Hippocampal formation (tissue), 2 donors: ENCODE results near the gene PCYT1B.
"Not testable (repeated sequence)": the region's sequence is repeated elsewhere in the genome, so short reads cannot be mapped to it uniquely, and the experiment has no call there.

Experiments
- DNase-seq, 2 donors: peaks; one replicate each; lab custom pipeline; 2025; lab: John Stamatoyannopoulos, UW

PCYT1B gene

GRCh38 chrX:24646006-24646405, 1.1 kb downstream of the PCYT1B start:
- no peak for DNase-seq

- DNase-seq: no peak
Observed at GRCh38 chrX:24643116-24643515, 4.0 kb downstream of the PCYT1B start.

DNA sequence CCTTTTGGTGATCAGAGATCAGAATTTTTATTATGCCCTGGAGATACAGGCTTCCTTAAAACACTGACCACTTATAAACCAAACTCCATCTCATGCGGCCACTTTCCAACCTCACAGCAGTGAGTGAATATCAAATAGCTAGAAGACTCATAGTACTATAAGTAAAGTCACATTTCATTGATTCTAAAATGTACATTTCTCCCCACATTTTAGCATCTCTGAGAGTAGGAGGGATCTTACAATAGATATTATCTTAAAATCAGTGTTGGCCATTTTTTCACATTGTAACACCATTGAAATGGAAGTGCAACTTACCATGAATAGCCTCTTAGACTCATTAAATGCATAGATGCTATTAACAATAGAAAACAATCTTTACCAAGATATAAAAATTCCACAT, 17.4 kb downstream of the PCYT1B start:
- no peak for DNase-seq

GRCh38 chrX:24619647-24620046, 27.5 kb downstream of the PCYT1B start:
- DNase-seq: peak in 1 of 2 donors; percentile 9

DNA sequence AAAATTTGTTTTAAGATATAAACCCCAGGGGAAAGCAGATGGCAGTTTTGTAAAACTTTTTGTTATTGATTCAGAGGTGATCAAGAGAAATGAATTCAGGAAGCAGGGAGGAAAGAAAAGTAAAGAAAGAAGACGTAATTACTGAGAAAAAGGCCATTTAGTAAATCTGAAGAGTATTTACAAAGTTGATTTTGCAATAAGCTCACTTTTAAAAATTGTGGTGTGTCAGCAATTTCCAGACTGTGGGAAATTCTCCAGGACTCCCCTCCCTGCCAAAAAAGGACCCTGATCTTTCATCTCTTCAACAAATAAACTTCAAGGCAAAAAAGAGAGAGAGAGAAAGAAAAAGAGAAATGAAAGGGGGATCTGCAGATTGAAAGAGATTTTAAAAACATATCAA, 36.6 kb downstream of the PCYT1B start:
- no peak for DNase-seq

GRCh38 chrX:24607616-24608015, 39.5 kb downstream of the PCYT1B start:
- no peak for DNase-seq

GRCh38 chrX:24605941-24606340, 41.2 kb downstream of the PCYT1B start:
- not testable (repeated sequence) for DNase-seq

DNA sequence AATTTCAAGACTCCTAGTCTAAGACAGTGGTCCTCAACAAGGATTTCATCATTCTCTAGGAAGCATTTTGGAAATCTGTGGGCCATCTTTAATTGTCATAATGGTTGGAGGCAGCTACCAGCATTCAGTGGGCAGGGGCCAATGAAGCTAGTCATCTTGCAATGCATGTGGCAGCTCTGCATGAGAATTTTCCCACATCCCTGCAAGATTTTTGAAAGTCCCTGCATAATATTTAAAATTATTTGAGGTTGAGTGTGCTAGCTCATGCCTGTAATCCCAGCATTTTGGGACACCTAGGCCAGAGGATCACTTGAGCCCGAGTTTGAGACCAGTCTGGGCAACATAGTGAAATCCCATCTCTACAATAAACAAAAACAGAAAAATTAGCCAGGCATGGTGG, 44.0 kb downstream of the PCYT1B start:
- DNase-seq: no peak

DNA sequence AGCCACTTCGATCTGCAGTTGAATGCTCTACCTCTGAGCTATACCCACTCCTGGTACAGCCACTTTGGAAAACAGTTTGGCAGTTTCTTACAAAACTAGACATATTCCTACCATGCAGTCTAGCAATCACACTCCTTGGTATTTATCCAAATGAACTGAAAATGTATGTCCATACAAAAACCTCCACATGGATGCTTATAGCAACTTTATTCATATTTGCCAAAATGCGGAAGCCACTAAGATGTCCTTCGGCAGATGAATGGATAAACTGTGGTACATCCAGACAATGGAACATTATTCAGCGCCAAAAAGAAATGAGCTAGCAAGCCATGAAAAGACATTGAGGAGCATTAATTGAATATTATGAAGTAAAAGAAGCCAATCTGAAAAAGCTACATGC, 45.3 kb downstream of the PCYT1B start:
- DNase-seq: no peak

DNA sequence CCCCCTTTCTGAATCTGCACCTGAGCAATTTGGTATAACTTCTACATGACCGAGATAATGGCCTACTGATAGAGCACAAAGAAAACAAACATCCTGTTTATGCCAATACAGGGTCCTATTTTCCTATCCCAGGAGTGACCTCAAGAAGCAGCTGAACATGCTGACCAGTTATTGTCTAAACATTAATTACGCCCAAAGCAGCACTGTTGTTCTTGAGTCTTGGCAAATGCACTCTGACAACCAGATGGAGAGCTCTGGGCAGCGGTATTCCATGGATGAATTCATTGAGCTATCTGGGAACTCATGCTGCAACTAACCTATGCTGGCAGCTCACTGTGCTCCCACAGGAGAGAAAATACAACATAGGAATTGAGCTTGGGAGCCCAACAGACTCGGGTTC, 52.6 kb downstream of the PCYT1B start:
- peak; percentile 9 to 35 for DNase-seq

- DNase-seq: no peak
Observed at GRCh38 chrX:24590111-24590510, 57.0 kb downstream of the PCYT1B start.

DNA sequence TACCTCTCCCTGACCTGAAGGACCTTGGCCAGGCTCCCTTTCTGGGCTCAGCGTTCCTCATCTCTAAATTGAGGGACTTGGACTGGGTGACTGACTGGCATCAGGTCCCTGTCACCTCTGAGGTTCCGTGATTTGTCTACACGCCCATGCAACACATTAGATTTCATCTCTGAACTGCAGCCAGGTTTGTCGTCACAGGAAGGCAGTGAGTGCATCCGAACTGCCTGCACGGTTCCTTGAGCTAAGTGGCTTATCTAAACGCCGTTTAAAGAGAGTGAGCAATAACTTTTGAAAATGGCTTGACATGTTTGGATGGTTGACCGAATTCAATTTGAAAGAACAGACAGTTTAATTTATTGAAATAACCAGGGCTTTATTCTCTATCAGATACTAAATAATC, 70.1 kb downstream of the PCYT1B start:
- no peak for DNase-seq

- DNase-seq: peak in 1 of 2 donors; percentile 29
Observed at GRCh38 chrX:24575496-24575895, 71.7 kb downstream of the PCYT1B start.

GRCh38 chrX:24574743-24575142, 72.4 kb downstream of the PCYT1B start:
- no peak for DNase-seq

GRCh38 chrX:24567169-24567568, 80.0 kb downstream of the PCYT1B start:
- no peak for DNase-seq

- no peak for DNase-seq
Observed at GRCh38 chrX:24566240-24566639, 80.9 kb downstream of the PCYT1B start.

GRCh38 chrX:24563291-24564010, 83.7 kb downstream of the PCYT1B start:
- DNase-seq: no peak

DNA sequence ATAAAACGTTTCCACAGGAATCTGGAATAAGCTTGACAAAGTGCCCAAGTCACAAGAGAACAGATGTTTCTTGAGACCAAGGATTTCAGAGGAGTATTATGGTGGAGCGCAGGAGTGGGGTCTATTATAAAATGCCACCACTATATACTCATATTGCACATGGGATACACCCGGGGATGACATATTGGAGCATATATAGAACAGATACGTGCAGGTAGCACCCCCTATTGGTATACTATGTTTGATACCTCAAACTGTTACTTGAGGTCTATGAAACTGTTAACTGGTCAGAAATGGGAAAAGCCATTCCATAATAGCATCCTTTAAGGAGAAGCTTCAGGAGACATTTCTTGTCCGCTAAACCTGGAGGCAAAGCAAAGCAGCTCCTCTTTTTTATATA, 86.0 kb downstream of the PCYT1B start:
- DNase-seq: no peak

- DNase-seq: no peak
Observed at GRCh38 chrX:24553011-24553410, 94.1 kb downstream of the PCYT1B start.

DNA sequence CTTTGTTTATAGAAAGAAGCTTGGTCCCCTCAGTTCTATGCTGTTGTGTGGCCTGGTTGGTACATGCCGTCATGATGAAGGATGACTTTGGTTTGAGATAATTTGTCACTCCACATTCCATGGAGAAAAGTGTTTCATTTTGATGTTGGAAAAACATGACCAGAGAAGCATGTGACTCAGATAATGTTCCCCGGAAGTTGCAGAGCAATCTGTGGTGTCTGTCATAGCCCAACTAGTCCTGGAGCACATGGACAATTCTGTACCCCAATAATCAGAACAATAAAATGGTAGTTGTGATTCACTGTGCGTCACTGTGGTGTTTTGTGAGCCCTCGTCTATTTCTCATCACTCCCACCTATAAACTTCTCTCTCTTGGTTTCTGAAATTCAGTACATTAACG, 97.0 kb downstream of the PCYT1B start:
- DNase-seq: no peak

- DNase-seq: no peak
Observed at GRCh38 chrX:24547961-24548360, 99.2 kb downstream of the PCYT1B start.

- no peak for DNase-seq
Observed at GRCh38 chrX:24542756-24543155, 104.4 kb downstream of the PCYT1B start.

DNA sequence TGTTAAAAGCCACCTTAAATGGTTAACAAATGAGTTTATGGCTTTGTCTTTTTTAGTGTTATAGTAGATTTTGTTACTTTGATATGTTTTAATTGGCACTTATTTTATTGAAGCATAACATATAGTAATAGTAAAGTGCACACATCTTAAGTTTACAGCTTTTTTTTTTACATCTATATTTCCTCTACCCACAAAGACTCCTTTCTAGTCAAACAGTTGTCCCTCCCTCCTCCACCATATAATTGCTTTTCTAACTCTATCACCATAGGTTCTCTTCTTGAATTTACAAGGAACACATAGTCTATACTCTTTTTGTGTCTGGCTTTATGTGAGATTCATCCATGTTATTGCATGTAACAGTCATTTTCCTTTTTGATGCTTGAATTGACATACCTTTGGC, 110.6 kb downstream of the PCYT1B start:
- DNase-seq: no peak

GRCh38 chrX:24528605-24529004, 118.5 kb downstream of the PCYT1B start:
- no peak for DNase-seq
